Mucosa of stomach (tissue), 1 donor: ENCODE data around the gene SNORC.

ENCODE experiments used
- H3K27me3 ChIP-seq: one replicate; pipeline ENCODE4 v1.7.0; 2013; ENCODE audit warnings: mild to moderate bottlenecking, low read length; ENCODE audit not compliant: control insufficient read depth, insufficient read depth
- H3K36me3 ChIP-seq: one replicate; pipeline ENCODE4 v1.7.0; 2013; ENCODE audit warnings: low read length; ENCODE audit not compliant: control insufficient read depth, insufficient read depth
- H3K4me1 ChIP-seq: one replicate; pipeline ENCODE4 v1.7.0; 2013; ENCODE audit warnings: mild to moderate bottlenecking, low read length; ENCODE audit not compliant: control insufficient read depth, insufficient read depth
- H3K4me3 ChIP-seq: one replicate; pipeline ENCODE4 v1.7.0; 2013; ENCODE audit warnings: low read length
- H3K9ac ChIP-seq: one replicate; pipeline ENCODE4 v1.7.0; 2013; ENCODE audit warnings: mild to moderate bottlenecking, low read length, moderate library complexity
- H3K9me3 ChIP-seq: one replicate; pipeline ENCODE4 v1.7.0; 2013; ENCODE audit warnings: mild to moderate bottlenecking, low read length, moderate library complexity; ENCODE audit not compliant: control insufficient read depth
- donor health status: Pancreatic carcinoma.

Gene SNORC

GRCh38 chr2:232910376-232910775 lies 40.3 kb downstream of the SNORC start:
- no peak overlapping the region for H3K9ac ChIP-seq

GRCh38 chr2:232911712-232912277 lies 41.7 kb downstream of the SNORC start:
- Histone ChIP-seq H3K36me3 (no peaks in the 10 kb centered on the region), H3K9ac (no peak overlapping the region), H3K9me3 (no peaks in the 10 kb centered on the region), H3K27me3 (peaks cover 4% of the 10 kb centered on the region), H3K4me1 (no peaks in the 10 kb centered on the region), H3K4me3 (no peak overlapping the region)

More at GRCh38 chr2:232910376-232910775, 40.3 kb downstream of the SNORC start:
- H3K9me3 ChIP-seq, result no peaks in the 10 kb centered on the region
- no peaks in the 10 kb centered on the region for H3K36me3 ChIP-seq
- no peaks in the 10 kb centered on the region for H3K4me1 ChIP-seq
- H3K27me3 ChIP-seq, result no peaks in the 10 kb centered on the region
- no peak overlapping the region for H3K4me3 ChIP-seq

GRCh38 chr2:232913903-232914302 lies 43.8 kb downstream of the SNORC start:
- no peaks in the 10 kb centered on the region for H3K9me3 ChIP-seq
- no peaks in the 10 kb centered on the region for H3K4me1 ChIP-seq
- no peaks in the 10 kb centered on the region for H3K36me3 ChIP-seq
- H3K9ac ChIP-seq, result no peak overlapping the region
- H3K27me3 ChIP-seq, result peaks cover 5% of the 10 kb centered on the region
- no peak overlapping the region for H3K4me3 ChIP-seq

GRCh38 chr2:232919141-232919540 lies 49.1 kb downstream of the SNORC start:
- H3K9me3 ChIP-seq, result no peaks in the 10 kb centered on the region
- peaks cover 5% of the 10 kb centered on the region for H3K27me3 ChIP-seq
- no peaks in the 10 kb centered on the region for H3K36me3 ChIP-seq
- H3K4me3 ChIP-seq, result no peak overlapping the region
- H3K9ac ChIP-seq, result no peak overlapping the region
- no peaks in the 10 kb centered on the region for H3K4me1 ChIP-seq

- Histone ChIP-seq H3K27me3 (peaks cover 5% of the 10 kb centered on the region), H3K36me3 (no peaks in the 10 kb centered on the region), H3K4me1 (no peaks in the 10 kb centered on the region), H3K4me3 (no peak overlapping the region), H3K9ac (no peak overlapping the region), H3K9me3 (no peaks in the 10 kb centered on the region)
Measured at GRCh38 chr2:232920055-232920454, 50.0 kb downstream of the SNORC start.

GRCh38 chr2:232920760-232921159 lies 50.7 kb downstream of the SNORC start:
- Histone ChIP-seq H3K27me3 (peaks cover 9% of the 10 kb centered on the region), H3K9me3 (no peaks in the 10 kb centered on the region), H3K4me3 (no peak overlapping the region), H3K36me3 (no peaks in the 10 kb centered on the region), H3K9ac (no peak overlapping the region), H3K4me1 (no peaks in the 10 kb centered on the region)

GRCh38 chr2:232924433-232924832 lies 54.4 kb downstream of the SNORC start:
- Histone ChIP-seq H3K9me3 (no peaks in the 10 kb centered on the region), H3K27me3 (peaks cover 26% of the 10 kb centered on the region), H3K4me1 (no peaks in the 10 kb centered on the region), H3K9ac (no peak overlapping the region), H3K4me3 (no peak overlapping the region), H3K36me3 (no peaks in the 10 kb centered on the region)

GRCh38 chr2:232925153-232925820 lies 55.2 kb downstream of the SNORC start:
- Histone ChIP-seq H3K4me3 (no peak overlapping the region), H3K9ac (no peak overlapping the region), H3K9me3 (no peaks in the 10 kb centered on the region), H3K36me3 (no peaks in the 10 kb centered on the region), H3K27me3 (peaks cover 27% of the 10 kb centered on the region), H3K4me1 (no peaks in the 10 kb centered on the region)

- no peaks in the 10 kb centered on the region for H3K36me3 ChIP-seq
- H3K9me3 ChIP-seq, result no peaks in the 10 kb centered on the region
- no peaks in the 10 kb centered on the region for H3K4me1 ChIP-seq
- peaks cover 27% of the 10 kb centered on the region for H3K27me3 ChIP-seq
- H3K9ac ChIP-seq, result no peak overlapping the region
- H3K4me3 ChIP-seq, result no peak overlapping the region
Measured at GRCh38 chr2:232925821-232926156, 55.7 kb downstream of the SNORC start.

GRCh38 chr2:232926431-232926939 lies 56.4 kb downstream of the SNORC start:
- Histone ChIP-seq H3K36me3 (no peaks in the 10 kb centered on the region), H3K4me1 (no peaks in the 10 kb centered on the region), H3K9me3 (no peaks in the 10 kb centered on the region), H3K4me3 (no peak overlapping the region), H3K9ac (no peak overlapping the region), H3K27me3 (peaks cover 27% of the 10 kb centered on the region)

GRCh38 chr2:232927032-232927792 lies 57.1 kb downstream of the SNORC start:
- peaks cover 27% of the 10 kb centered on the region for H3K27me3 ChIP-seq
- no peak overlapping the region for H3K9ac ChIP-seq
- no peaks in the 10 kb centered on the region for H3K36me3 ChIP-seq
- no peaks in the 10 kb centered on the region for H3K4me1 ChIP-seq
- no peak overlapping the region for H3K4me3 ChIP-seq
- H3K9me3 ChIP-seq, result no peaks in the 10 kb centered on the region

- peaks cover 27% of the 10 kb centered on the region for H3K27me3 ChIP-seq
- no peaks in the 10 kb centered on the region for H3K4me1 ChIP-seq
- H3K9ac ChIP-seq, result no peak overlapping the region
- no peaks in the 10 kb centered on the region for H3K9me3 ChIP-seq
- H3K36me3 ChIP-seq, result no peaks in the 10 kb centered on the region
- no peak overlapping the region for H3K4me3 ChIP-seq
Measured at GRCh38 chr2:232927793-232928550, 57.9 kb downstream of the SNORC start.
